Measurements from ENCODE around the gene ANKRA2. TPM values are rescaled to one million over a fixed set of nuclear protein-coding genes. Genes with fewer than 3 reads are reported as not detected.

The ANKRA2 gene
- total and polyA plus RNA-seq, 7 donors = 5.0 to 12.2 (median 8.8) TPM

GRCh38 chr5:73528248-73528647 is 37.2 kb downstream of the ANKRA2 start:
- Histone ChIP-seq H3K9me3 (no peaks in the 10 kb centered on the region), H3K27ac (no peak overlapping the region), H3K27me3 (ENCODE audit: insufficient read depth in 3 of 3, low read length in 2 of 3) (no peaks in the 10 kb centered on the region), H3K36me3 (ENCODE audit: insufficient read depth in 1 of 2, low read depth in 1 of 2) (no peaks in the 10 kb centered on the region), H3K4me3 (no peak overlapping the region), H3K4me1 (no peaks in the 10 kb centered on the region)
- TF ChIP-seq CTCF (IDR thresholded peaks at IDR 0.05) = no peak
- intact Hi-C loops (cut with DNase I) = no loop called here
- DNase-seq (no peak), ATAC-seq (no peak)
- WGBS, 3 donors = 58 to 60% (median 59%) methylated on average over 3 of the region's 3 CpGs

- no peak for ATAC-seq
- WGBS, 3 donors = 76 to 81% (median 78%) methylated on average over 3 of the region's 3 CpGs
- intact Hi-C loops (cut with DNase I) = no loop called here
Observed at GRCh38 chr5:73525606-73526203, 39.7 kb downstream of the ANKRA2 start.

GRCh38 chr5:73523861-73524260 is 41.6 kb downstream of the ANKRA2 start:
- Histone ChIP-seq H3K4me1 (no peaks in the 10 kb centered on the region), H3K27ac (no peak overlapping the region), H3K36me3 (ENCODE audit: insufficient read depth in 1 of 2, low read depth in 1 of 2) (no peaks in the 10 kb centered on the region), H3K27me3 (ENCODE audit: insufficient read depth in 3 of 3, low read length in 2 of 3) (no peaks in the 10 kb centered on the region), H3K4me3 (no peak overlapping the region), H3K9me3 (no peaks in the 10 kb centered on the region)
- ATAC-seq = no peak
- no peak for TF ChIP-seq CTCF (IDR thresholded peaks at IDR 0.05)
- intact Hi-C loops (cut with DNase I) = no loop called here
- WGBS, 3 donors = 66 to 88% (median 67%) methylated on average over 1 of the region's 1 CpG
- DNase-seq = no peak

More at GRCh38 chr5:73525606-73526203, 39.7 kb downstream of the ANKRA2 start:
- TF ChIP-seq CTCF (IDR thresholded peaks at IDR 0.05) = no peak
- Histone ChIP-seq H3K27ac (no peak overlapping the region), H3K4me1 (no peaks in the 10 kb centered on the region), H3K4me3 (no peak overlapping the region), H3K9me3 (no peaks in the 10 kb centered on the region), H3K36me3 (ENCODE audit: insufficient read depth in 1 of 2, low read depth in 1 of 2) (no peaks in the 10 kb centered on the region), H3K27me3 (ENCODE audit: insufficient read depth in 3 of 3, low read length in 2 of 3) (no peaks in the 10 kb centered on the region)
- DNase-seq = no peak

- WGBS, 3 donors = 80 to 86% (median 86%) methylated on average over 7 of the region's 7 CpGs
- H3K27ac ChIP-seq = no peak overlapping the region
- H3K4me1 ChIP-seq = no peaks in the 10 kb centered on the region
- H3K9me3 ChIP-seq = no peaks in the 10 kb centered on the region
- TF ChIP-seq CTCF (IDR thresholded peaks at IDR 0.05) = no peak
- no peak for ATAC-seq
- no peak for DNase-seq
- no peak overlapping the region for H3K4me3 ChIP-seq
- no peaks in the 10 kb centered on the region for H3K27me3 ChIP-seq (ENCODE audit: insufficient read depth in 3 of 3, low read length in 2 of 3)
- intact Hi-C loops (cut with DNase I) = no loop called here
- no peaks in the 10 kb centered on the region for H3K36me3 ChIP-seq (ENCODE audit: insufficient read depth in 1 of 2, low read depth in 1 of 2)
Observed at GRCh38 chr5:73522989-73523388, 42.5 kb downstream of the ANKRA2 start.
